22Rv1 (cell line): ENCODE results near the gene CDC23.
"Not testable (repeated sequence)": the region's sequence is repeated elsewhere in the genome, so short reads cannot be mapped to it uniquely, and the experiment has no call there.

Source experiments
- H3K27ac ChIP-seq: fragments of 450-650 bp; 2 replicates; pipeline ENCODE4 v1.5.1; 2017
- CTCF ChIP-seq: fragments of 450-650 bp; IDR thresholded peaks from 2 replicates; pipeline ENCODE4 v1.5.1; 2017; ENCODE audit warnings: mild to moderate bottlenecking
- ZFX ChIP-seq: fragments of 450-650 bp; IDR thresholded peaks from 2 replicates; pipeline ENCODE4 v1.6.1; 2017; ENCODE audit warnings: antibody characterized with exemption, borderline replicate concordance

The CDC23 gene

DNA sequence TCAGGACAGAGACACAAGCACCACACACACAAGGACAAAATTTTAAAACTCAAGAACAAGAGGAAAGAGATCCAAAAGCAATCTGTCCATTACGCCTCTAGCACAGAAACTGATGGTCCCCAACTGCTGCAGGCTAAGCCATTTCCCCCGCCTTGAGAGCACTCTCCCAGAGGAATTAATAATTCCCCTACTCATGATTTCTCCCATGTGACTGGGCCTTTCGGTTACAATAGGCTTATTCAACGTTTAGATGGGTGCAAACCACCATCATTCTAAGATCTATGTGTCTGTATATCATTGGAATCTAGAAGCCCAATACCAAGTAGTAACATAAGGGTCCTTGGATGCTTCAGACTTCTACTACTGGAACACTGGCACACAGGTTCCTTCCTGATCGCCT is 53.5 kb downstream of the CDC23 start:
- TF ChIP-seq CTCF: no peak
- TF ChIP-seq ZFX: no peak
- H3K27ac ChIP-seq: no peak overlapping the region

GRCh38 chr5:138157626-138158025 is 55.5 kb downstream of the CDC23 start:
- H3K27ac ChIP-seq: no peak overlapping the region
- TF ChIP-seq CTCF: no peak
- TF ChIP-seq ZFX: no peak

DNA sequence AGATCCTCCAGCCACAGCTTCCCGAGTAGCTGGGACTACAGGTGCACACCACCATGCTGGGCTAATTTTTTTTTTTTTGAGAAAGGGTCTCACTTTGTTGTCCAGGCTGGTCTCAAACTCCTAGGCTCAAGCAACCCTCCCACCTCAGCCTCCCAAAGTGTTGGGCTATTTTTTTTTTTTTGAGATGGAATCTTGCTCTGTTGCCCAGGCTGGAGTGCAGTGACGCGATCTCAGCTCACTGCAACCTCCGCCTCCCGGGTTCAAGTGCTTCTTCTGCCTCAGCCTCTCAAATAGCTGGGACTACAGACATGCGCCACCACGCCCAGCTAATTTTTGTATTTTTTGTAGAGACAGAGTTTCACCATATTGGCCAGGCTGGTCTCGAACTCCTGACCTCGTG is 57.1 kb downstream of the CDC23 start:
- not testable (repeated sequence) for H3K27ac ChIP-seq

GRCh38 chr5:138149530-138149929 is 63.6 kb downstream of the CDC23 start:
- no peak overlapping the region for H3K27ac ChIP-seq
- TF ChIP-seq ZFX: no peak
- TF ChIP-seq CTCF: no peak

DNA sequence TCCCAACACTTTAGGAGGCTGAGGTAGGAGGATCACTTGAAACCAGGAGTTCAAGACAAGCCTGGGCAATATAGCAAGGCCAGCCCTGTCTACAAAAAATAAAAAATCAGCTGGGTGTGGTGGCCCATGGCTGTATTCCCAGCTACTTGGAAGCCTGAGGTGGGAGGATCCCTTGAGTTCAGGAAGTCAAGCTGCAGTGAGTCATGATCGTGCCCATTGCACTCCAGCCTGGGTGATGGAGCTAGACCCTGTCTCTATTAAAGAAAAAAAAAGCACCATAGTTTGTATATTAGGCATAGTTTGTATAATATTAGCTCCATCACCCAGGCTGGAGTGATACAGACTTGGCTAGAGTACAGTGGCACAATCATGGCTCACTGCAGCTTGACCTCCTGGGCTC is 64.3 kb downstream of the CDC23 start:
- TF ChIP-seq ZFX (no peak), CTCF (no peak)
- H3K27ac ChIP-seq: no peak overlapping the region

DNA sequence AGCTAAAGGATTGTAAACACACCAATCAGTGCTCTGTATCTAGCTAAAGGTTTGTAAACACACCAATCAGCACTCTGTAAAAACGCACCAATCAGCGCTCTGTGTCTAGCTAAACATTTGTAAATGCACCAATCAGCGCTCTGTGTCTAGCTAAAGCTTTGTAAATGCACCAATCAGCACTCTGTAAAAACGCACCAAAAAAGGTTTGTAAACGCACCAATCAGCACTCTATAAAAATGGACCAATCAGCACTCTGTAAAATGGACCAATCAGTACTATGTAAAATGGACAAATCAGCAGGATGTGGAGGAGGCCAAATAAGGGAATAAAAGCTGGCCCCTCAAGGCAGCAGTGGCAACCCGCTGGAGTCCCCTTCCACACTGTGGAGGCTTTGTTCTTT is 69.5 kb downstream of the CDC23 start:
- H3K27ac ChIP-seq: not testable (repeated sequence)

- no peak for TF ChIP-seq CTCF
- no peak for TF ChIP-seq ZFX
- H3K27ac ChIP-seq: no peak overlapping the region
Observed at GRCh38 chr5:138141734-138142133, 71.4 kb downstream of the CDC23 start.

DNA sequence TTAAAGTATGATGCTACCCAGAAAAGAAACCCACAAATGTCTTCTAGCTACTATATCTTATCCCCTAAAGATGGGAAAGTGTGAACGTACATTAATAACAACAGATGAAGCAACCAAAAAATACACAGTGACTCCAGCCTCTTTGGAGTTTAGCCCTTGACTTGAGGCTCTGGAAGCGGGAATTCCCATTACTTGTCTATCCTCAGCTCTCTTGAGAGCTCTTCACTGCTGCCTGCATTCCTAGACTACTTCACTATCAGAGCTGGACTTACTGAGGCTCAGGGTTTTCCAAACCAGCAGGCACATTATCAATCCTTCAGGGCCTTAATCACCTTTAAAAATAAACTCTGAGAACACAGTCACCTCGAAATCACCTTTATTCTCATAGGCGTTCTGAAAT is 72.9 kb downstream of the CDC23 start:
- no peak overlapping the region for H3K27ac ChIP-seq
- no peak for TF ChIP-seq CTCF
- TF ChIP-seq ZFX: no peak

DNA sequence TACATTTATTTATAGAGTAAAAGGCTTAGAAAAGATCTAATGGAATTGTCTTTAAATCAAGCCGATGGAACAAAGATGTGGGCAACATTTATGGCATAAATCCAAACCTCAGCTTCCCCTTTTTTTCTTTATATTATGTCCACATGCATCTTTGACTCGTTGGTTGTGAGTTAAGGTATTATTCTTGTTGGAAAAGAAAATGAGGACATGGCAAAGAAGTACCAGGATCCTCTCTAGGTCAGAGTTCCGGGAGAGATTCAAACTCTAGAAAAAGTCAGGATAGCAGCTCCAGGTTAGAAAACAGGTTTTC is 73.4 kb downstream of the CDC23 start:
- TF ChIP-seq CTCF (no peak), ZFX (no peak)
- no peak overlapping the region for H3K27ac ChIP-seq
